PC-9 (cell line): ENCODE results near the gene CDAN1. TPM values are rescaled to one million over a fixed set of nuclear protein-coding genes. Genes with fewer than 3 reads are reported as not detected.

Experiments
- BruUV-seq: library from RNA; stranded (reverse); fragments of 400-500 nt; replicated peaks from 2 replicates; lab custom pipeline; 2021; lab: Mats Ljungman, UMichigan
- CTCF ChIA-PET: fragments of 300-600 bp; sonication (Branson Sonifier 250); formaldehyde crosslinking; loops from one replicate; lab custom pipeline; 2022; ENCODE audit warnings: antibody characterized with exemption; lab: Charles Lee
- POLR2A ChIA-PET: fragments of 300-600 bp; sonication (Branson Sonifier 250); formaldehyde crosslinking; loops from one replicate; lab custom pipeline; 2022; ENCODE audit warnings: antibody characterized with exemption; ENCODE audit not compliant: unreplicated experiment; lab: Charles Lee
- DNase-seq, 2 experiments: peaks; one replicate each; pipeline versions ENCODE4 v3.0.0 to v3.0.0-alpha.2; 2015 to 2022; ENCODE audit warnings: mixed read lengths in 1 of 2
- H2AFZ ChIP-seq: fragments of 200-600 bp; sonication (generic); 2 replicates; pipeline ENCODE4 v1.8.1; 2017; ENCODE audit warnings: antibody characterized with exemption
- H3F3A ChIP-seq: fragments of 200-600 bp; sonication (generic); 2 replicates; pipeline ENCODE4 v1.8.1; 2017; ENCODE audit warnings: antibody characterized with exemption, mild to moderate bottlenecking, low read depth; ENCODE audit not compliant: insufficient read depth
- H3K27ac ChIP-seq: fragments of 200-600 bp; sonication (generic); 2 replicates; pipeline ENCODE4 v1.6.1; 2016; ENCODE audit warnings: mixed run types
- H3K27me3 ChIP-seq: fragments of 200-600 bp; sonication (generic); 2 replicates; pipeline ENCODE4 v1.6.1; 2016; ENCODE audit warnings: low read depth, mixed run types; ENCODE audit not compliant: insufficient read depth
- H3K36me3 ChIP-seq: fragments of 200-600 bp; sonication (generic); 2 replicates; pipeline ENCODE4 v1.6.1; 2016; ENCODE audit warnings: low read depth, mixed run types
- H3K4me1 ChIP-seq: fragments of 200-600 bp; sonication (generic); replicated peaks from 2 replicates; pipeline ENCODE4 v1.6.1; 2016; ENCODE audit warnings: mixed run types; ENCODE audit not compliant: insufficient read depth
- H3K4me2 ChIP-seq: fragments of 200-600 bp; sonication (generic); 2 replicates; pipeline ENCODE4 v1.6.1; 2017; ENCODE audit warnings: mixed run types
- H3K4me3 ChIP-seq: fragments of 200-600 bp; sonication (generic); 2 replicates; pipeline ENCODE4 v1.6.1; 2016; ENCODE audit warnings: mixed run types
- H3K79me2 ChIP-seq: fragments of 200-600 bp; sonication (generic); 2 replicates; pipeline ENCODE4 v1.6.1; 2017; ENCODE audit warnings: low read depth, mixed run types
- H3K9me2 ChIP-seq: fragments of 200-600 bp; sonication (generic); 2 replicates; pipeline ENCODE4 v1.8.1; 2017; ENCODE audit warnings: mild to moderate bottlenecking; ENCODE audit not compliant: insufficient read depth
- H3K9me3 ChIP-seq: fragments of 200-600 bp; sonication (generic); 2 replicates; pipeline ENCODE4 v1.8.1; 2016; ENCODE audit warnings: low read depth; ENCODE audit not compliant: insufficient read depth
- H4K20me1 ChIP-seq: fragments of 200-600 bp; sonication (generic); 2 replicates; pipeline ENCODE4 v1.8.1; 2017; ENCODE audit not compliant: insufficient read depth
- CTCF ChIP-seq: fragments of 200-600 bp; sonication (generic); conservative IDR thresholded peaks from 2 replicates; pipeline ENCODE4 v1.6.1; 2017; ENCODE audit warnings: mixed run types, antibody characterized with exemption, mild to moderate bottlenecking, moderate library complexity
- EZH2 ChIP-seq: fragments of 200-600 bp; sonication (generic); IDR thresholded peaks from 2 replicates; pipeline ENCODE4 v1.8.0; 2017; ENCODE audit warnings: antibody characterized with exemption, low read depth
- intact Hi-C: fragments of 100-400 bp; cut with micrococcal nuclease; formaldehyde crosslinking; loops from one replicate; pipeline ENCODE4 v1.10.0; 2022; ENCODE audit not compliant: unreplicated experiment
- total RNA-seq: library from RNA; stranded (reverse); gene quantifications from 2 replicates; pipeline ENCODE4 v1.2.3, GENCODE V29; 2021

CDAN1 gene
- total RNA-seq, 1 experiment from 2014 or later, result 23.4 TPM

DNA sequence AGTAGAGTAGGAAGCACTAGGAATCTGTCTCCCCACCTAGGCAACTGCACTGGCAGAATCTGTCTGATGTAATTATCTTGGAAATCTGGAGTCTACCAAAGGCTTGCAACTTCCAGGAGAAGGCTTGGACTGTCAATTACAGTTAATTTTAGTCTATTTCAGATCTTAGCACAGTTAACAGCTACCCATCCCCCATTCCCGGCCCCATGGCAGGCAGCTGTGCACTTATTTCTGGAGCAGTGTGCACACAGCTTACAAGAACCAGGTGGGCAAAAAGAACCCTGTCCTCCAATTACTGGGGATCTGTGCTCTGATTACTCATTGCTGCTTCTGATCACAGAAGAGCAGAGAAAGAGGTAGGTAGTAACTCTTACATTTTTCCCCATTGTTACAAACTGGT is 12.3 kb upstream of the CDAN1 start:
- Histone ChIP-seq H2AFZ (no peak overlapping the region), H3K9me3 (no peaks in the 10 kb centered on the region), H3K79me2 (no peaks in the 10 kb centered on the region), H3K4me1 (no peaks in the 10 kb centered on the region), H3K4me3 (no peak overlapping the region), H3K4me2 (no peak overlapping the region), H3K27me3 (no peaks in the 10 kb centered on the region), H3K36me3 (no peaks in the 10 kb centered on the region), H3K9me2 (no peaks in the 10 kb centered on the region), H4K20me1 (no peaks in the 10 kb centered on the region), H3F3A (no peaks in the 10 kb centered on the region), H3K27ac (no peak overlapping the region)
- no TSS peak for BruUV-seq
- CTCF ChIA-PET, result no interaction called here
- DNase-seq, result no peak
- intact Hi-C loops, result no loop called here
- POLR2A ChIA-PET, result interaction anchor here (0.5 kb wide), 1 partner anchor 414 kb away, joined by 3 read pairs; no protein-coding TSS in a partner anchor
- no peak for TF ChIP-seq EZH2
- TF ChIP-seq CTCF, result no peak

DNA sequence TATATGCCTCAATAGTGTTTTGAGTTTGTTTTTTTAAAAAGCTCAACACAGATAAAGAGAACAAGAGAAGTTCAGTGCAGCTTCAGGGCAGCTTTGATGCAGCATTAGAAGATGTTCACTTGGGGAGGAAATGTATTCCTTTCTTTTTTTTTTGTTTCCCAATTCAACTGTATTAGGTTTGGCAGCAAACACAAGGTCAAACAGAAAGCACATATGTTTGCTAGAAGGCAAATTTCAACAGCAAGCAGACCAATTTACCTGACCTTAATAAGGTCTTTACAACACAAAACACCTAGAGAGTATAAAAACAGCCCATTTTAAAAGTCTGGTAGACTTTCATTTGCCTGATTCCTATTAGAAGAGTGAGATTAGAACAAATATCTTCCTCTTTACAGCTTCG is 7.3 kb upstream of the CDAN1 start:
- no peak overlapping the region for H3K4me2 ChIP-seq
- no peak for DNase-seq
- H3K27me3 ChIP-seq, result no peaks in the 10 kb centered on the region
- no peaks in the 10 kb centered on the region for H3K9me2 ChIP-seq
- H3K79me2 ChIP-seq, result no peaks in the 10 kb centered on the region
- H3K4me3 ChIP-seq, result no peak overlapping the region
- no peak overlapping the region for H2AFZ ChIP-seq
- no peak overlapping the region for H3K27ac ChIP-seq
- H3K9me3 ChIP-seq, result no peaks in the 10 kb centered on the region
- no peaks in the 10 kb centered on the region for H3K36me3 ChIP-seq
- H4K20me1 ChIP-seq, result no peaks in the 10 kb centered on the region
- H3K4me1 ChIP-seq, result no peaks in the 10 kb centered on the region
- TF ChIP-seq EZH2, result no peak
- TF ChIP-seq CTCF, result no peak
- no TSS peak for BruUV-seq
- POLR2A ChIA-PET, result no interaction called here
- no peaks in the 10 kb centered on the region for H3F3A ChIP-seq
- intact Hi-C loops, result no loop called here
- CTCF ChIA-PET, result no interaction called here

GRCh38 chr15:42742149-42742548 is 5.2 kb upstream of the CDAN1 start:
- POLR2A ChIA-PET, result no interaction called here
- no peak for DNase-seq
- no peak overlapping the region for H2AFZ ChIP-seq

More at GRCh38 chr15:42742149-42742548, 5.2 kb upstream of the CDAN1 start:
- no peak for TF ChIP-seq CTCF
- TF ChIP-seq EZH2, result no peak
- Histone ChIP-seq H3K9me2 (no peaks in the 10 kb centered on the region), H4K20me1 (no peaks in the 10 kb centered on the region), H3K27ac (no peak overlapping the region), H3K4me3 (no peak overlapping the region), H3K9me3 (no peaks in the 10 kb centered on the region), H3K4me1 (no peaks in the 10 kb centered on the region), H3F3A (no peaks in the 10 kb centered on the region), H3K27me3 (no peaks in the 10 kb centered on the region), H3K36me3 (no peaks in the 10 kb centered on the region), H3K79me2 (no peaks in the 10 kb centered on the region), H3K4me2 (no peak overlapping the region)
- intact Hi-C loops, result no loop called here
- CTCF ChIA-PET, result interaction anchor here (0.6 kb wide), 1 partner anchor 36 kb away, joined by 3 read pairs; no protein-coding TSS in a partner anchor
- BruUV-seq, result no TSS peak
